Endothelial cell of umbilical vein (primary cell): ENCODE results near the gene CCDC196.

Source experiments
- CTCF ChIP-seq, 2 donors: IDR thresholded peaks; 1 replicate in 1 of 2; 2 replicates in 1 of 2; pipeline ENCODE4 v1.5.1; 2011; ENCODE audit warnings: low read length in 2 of 2, mild to moderate bottlenecking in 2 of 2, moderate library complexity in 2 of 2, control low read depth in 1 of 2, inconsistent platforms in 1 of 2, low read depth in 1 of 2; ENCODE audit not compliant: insufficient read depth in 1 of 2; ENCODE audit errors: extremely low read depth in 1 of 2
- EZH2 ChIP-seq: IDR thresholded peaks from 2 replicates; pipeline ENCODE4 v1.6.1; 2012; ENCODE audit warnings: borderline replicate concordance, low read depth, mild to moderate bottlenecking, moderate library complexity, low read length, inconsistent platforms; ENCODE audit not compliant: severe bottlenecking

- no peak for TF ChIP-seq CTCF (IDR thresholded peaks at IDR 0.05; ENCODE audit: extremely low read depth in 1 of 2, insufficient read depth in 1 of 2, low read depth in 1 of 2, low read length in 2 of 2)
- no peak for TF ChIP-seq EZH2
Measured at GRCh38 chr14:66483322-66483721, 2.8 kb upstream of the CCDC196 start.
